HG03378 (cell line): Measurements from ENCODE around the gene LENG8.
A peak's percentile ranks its signal among the peaks of the same experiment; 100 is the strongest.
"Not testable (repeated sequence)": the region's sequence is repeated elsewhere in the genome, so short reads cannot be mapped to it uniquely, and the experiment has no call there.

Source experiments
- ATAC-seq: cut with Tn5 transposase; IDR thresholded peaks from one replicate; pipeline ENCODE4 v1.9.1; 2021; ENCODE audit warnings: mild to moderate bottlenecking, moderate library complexity; ENCODE audit not compliant: unreplicated experiment

Gene LENG8

GRCh38 chr19:54460230-54461005 is 11.4 kb downstream of the LENG8 start:
- ATAC-seq, result no peak

- no peak for ATAC-seq
These were observed 12.2 kb downstream of the LENG8 start for GRCh38 chr19:54461210-54461609.

- ATAC-seq, result no peak
These were observed 12.6 kb downstream of the LENG8 start for GRCh38 chr19:54461613-54462012.

- no peak for ATAC-seq
These were observed 13.2 kb downstream of the LENG8 start for GRCh38 chr19:54462047-54462654.

- ATAC-seq, result peak; percentile 6
These were observed 13.9 kb downstream of the LENG8 start for GRCh38 chr19:54462655-54463530.

- ATAC-seq, result peak; percentile 53
These were observed 14.6 kb downstream of the LENG8 start, which contains the start of gene LENG9 for GRCh38 chr19:54463531-54464043. Gene LENG9, minus strand, starts transcription at chr19:54463778. Its CDS starts 252 bp downstream, at chr19:54463526.

- peak; percentile 52 for ATAC-seq
These were observed 15.1 kb downstream of the LENG8 start for GRCh38 chr19:54464044-54464629.

- ATAC-seq, result peak; percentile 24
These were observed 15.8 kb downstream of the LENG8 start for GRCh38 chr19:54464630-54465425.

GRCh38 chr19:54465426-54466109 is 16.6 kb downstream of the LENG8 start:
- no peak for ATAC-seq

GRCh38 chr19:54466110-54466480 is 17.1 kb downstream of the LENG8 start:
- ATAC-seq, result not testable (repeated sequence)

GRCh38 chr19:54469496-54469934 is 20.5 kb downstream of the LENG8 start:
- ATAC-seq, result no peak

GRCh38 chr19:54470276-54470887 is 21.4 kb downstream of the LENG8 start:
- no peak for ATAC-seq

- ATAC-seq, result no peak
These were observed 22.2 kb downstream of the LENG8 start for GRCh38 chr19:54470991-54471782.

- no peak for ATAC-seq
These were observed 24.3 kb downstream of the LENG8 start, which contains the start of gene CDC42EP5 for GRCh38 chr19:54473071-54473891. Gene CDC42EP5, minus strand, starts transcription at chr19:54473296. Its CDS starts 7,749 bp downstream, at chr19:54465547.

- ATAC-seq, result no peak
These were observed 24.9 kb downstream of the LENG8 start for GRCh38 chr19:54473892-54474372.

- ATAC-seq, result no peak
These were observed 26.7 kb downstream of the LENG8 start for GRCh38 chr19:54475706-54476105.

GRCh38 chr19:54477650-54478049 is 28.7 kb downstream of the LENG8 start:
- no peak for ATAC-seq
